22Rv1 (cell line): ENCODE measurements around the gene MSI2.

Experiments used
- CTCF ChIP-seq: fragments of 450-650 bp; IDR thresholded peaks from 2 replicates; pipeline ENCODE4 v1.5.1; 2017; ENCODE audit warnings: mild to moderate bottlenecking
- ZFX ChIP-seq: fragments of 450-650 bp; IDR thresholded peaks from 2 replicates; pipeline ENCODE4 v1.6.1; 2017; ENCODE audit warnings: antibody characterized with exemption, borderline replicate concordance

GRCh38 chr17:57692770-57693169, 436.4 kb downstream of the MSI2 start:
- TF ChIP-seq CTCF (no peak), ZFX (no peak)
